HCEC 1CT (cell line): ENCODE data around the gene MPRIP.

Source experiments
- DNase-seq: peaks from one replicate; pipeline ENCODE4 v3.0.0-alpha.2; 2017

MPRIP gene

DNA sequence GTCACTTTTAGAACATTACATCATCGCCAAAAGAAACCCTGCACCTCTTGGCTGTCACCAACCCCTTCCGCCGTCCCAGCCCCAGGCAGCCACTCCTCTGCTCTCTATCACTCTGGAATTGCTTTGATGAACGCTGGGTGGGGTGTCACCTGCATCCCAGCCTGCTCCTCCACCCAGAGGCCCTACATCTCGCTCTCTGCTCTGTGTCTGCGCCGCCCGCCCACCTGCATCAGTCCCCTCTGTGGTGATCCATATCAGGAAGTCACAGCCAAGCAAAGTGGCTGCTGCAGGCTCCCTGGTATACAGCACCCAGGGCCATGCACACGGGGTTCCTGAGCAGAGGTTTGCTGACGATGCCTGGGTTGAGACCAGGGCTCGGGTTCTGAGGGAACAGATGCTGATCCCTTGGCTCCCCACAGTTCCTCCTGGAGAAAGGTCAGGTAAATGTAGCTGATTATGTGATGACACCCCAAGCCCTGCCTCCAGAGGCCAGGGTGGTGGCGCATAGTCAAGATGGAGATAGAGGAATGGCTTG lies 30.8 kb downstream of the MPRIP start:
- no peak for DNase-seq

DNA sequence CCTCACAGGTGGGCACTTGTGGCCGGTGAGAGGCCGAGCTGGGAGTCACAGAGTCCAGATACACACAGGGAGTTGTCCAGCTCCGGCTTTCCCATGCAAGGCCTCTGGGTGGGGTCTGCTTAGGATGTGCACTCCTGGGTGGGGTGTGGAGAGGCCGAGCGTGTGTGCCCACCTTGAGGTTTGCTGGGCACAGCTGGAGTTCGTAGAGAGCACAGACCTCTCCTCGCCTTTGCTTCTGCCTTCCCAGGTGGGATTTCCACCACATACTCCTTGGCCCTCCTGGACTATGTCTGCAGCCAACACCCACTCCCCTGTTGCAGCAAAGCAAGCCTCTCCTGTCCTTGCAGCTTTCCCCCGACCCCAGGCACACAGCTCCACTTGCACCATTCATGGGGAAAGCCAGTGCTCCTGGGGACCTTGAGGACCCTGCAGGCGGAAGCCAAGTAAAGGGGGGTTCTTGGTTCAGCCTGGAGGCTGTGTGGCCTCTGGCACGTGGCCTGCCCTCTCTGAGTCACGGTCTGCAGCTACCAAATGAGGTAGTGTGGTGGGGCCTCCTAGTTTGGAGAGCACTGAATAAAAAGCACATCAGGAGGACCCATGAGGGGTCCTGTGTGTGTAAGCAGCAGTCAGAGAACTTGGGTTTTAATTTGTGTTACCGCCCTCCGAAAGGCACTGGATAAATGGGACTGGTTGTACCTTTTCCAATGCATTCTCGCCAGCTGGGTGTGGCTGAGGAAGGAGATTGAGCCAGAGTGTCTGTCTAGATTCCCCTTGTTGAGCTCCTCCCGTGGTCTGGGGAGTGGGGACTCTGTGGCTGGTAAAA lies 31.5 kb downstream of the MPRIP start:
- DNase-seq, result peak; percentile 7

DNA sequence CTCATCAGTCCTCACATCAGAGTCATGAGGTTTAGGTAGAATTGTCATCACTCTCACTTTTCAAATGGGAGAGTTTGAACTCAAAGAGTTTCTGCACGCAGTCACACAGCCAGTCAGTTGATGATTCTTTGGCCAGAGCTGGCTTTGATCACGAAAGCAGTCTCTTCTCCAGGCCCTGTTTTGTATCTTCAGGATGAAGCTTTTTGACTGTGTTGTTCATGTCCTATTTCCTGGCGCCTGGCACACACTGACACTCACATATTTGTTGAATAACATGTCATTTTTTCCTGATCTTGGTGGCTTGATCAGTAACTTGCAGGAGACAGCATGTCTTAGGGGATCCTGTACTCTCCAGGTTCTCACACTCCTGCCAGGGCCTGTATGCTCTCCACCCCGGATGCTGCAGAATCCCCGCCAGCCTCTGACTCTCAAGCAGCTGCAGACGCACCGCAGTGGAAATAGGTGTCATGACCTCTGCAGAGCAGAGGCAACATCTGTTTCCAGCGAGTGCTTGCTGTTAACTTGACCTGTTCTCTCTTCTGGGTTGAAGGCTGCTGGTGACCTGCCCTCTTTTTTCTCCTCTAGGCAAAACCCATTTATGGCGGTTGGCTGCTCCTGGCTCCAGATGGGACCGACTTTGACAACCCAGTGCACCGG lies 33.0 kb downstream of the MPRIP start:
- peak; percentile 88 for DNase-seq

DNA sequence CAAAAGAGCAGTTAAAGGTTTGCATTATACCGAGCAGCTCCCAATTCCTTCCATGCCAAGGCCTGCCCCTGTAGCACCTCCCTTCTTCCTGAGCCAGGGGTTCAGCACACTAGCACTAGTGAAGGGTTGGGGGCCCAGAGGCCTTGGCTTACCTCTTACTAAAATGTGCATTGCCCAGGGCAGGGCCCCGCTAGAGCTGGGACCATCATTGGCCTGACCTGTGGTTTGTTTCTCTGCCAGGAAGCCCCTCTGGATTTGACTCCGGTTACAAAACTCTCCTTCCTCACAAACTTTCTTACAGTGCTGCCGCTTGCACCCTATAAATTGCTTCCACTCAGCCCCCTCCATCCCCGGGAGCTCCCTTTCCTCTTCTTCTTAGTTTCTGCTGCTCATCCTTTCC lies 33.8 kb downstream of the MPRIP start:
- DNase-seq, result no peak

DNA sequence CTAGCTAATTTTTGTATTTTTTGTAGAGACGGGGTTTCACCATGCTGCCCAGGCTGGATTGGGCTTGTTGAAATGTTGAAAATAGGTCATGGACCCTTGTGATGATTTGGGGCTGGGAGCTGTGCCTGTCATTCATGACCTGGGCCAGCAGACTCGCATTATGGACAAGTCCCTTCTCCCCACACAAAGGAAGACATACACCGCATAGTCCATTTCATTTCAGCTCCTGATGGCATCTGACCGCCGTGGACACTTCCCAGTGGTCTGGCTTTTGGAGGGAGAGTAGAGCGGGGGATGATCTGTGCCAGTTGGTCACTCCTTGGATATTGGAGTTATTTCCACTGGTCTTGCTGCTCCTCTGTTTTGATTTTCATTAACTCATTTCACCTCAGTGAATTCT lies 34.8 kb downstream of the MPRIP start:
- no peak for DNase-seq

DNA sequence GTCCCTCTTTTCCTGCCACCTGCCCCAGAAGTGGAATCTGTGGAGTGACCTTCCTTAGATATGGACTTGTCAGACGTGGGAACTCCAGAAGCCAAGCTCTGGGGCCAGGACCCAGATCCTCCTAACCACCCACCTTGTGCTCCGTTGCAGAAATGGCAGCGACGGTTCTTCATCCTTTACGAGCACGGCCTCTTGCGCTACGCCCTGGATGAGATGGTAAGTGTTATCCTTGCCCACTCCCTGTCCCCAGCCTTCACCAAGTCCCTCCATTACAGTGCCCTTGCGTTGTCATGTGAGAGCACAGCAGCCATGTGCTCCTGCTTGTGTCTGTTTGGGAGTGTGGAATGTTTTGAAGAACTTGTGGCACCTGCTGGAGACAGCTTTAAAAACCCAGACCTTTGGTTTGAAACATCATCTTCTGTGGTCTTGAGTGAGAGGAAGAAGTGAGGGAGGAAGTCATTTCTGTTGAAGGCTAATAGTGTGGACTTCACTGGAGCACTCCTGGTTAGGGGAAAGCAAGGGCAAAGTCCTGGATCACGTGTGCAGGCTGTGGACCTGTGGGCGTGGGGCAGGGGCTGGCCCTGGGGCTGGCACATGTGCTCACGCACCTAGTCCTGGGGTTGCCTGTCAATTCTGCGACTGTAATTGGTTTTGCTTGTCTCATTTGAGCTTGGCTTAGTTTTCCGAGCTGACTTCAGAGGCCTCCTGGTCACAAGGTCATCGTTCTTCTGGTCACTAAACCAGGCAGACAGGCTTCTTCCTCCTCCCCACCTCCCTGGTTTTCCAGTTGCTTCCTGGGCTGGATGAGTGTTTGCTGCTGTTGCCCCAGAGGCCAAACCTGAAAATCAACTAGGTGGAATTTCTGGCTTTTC lies 35.8 kb downstream of the MPRIP start:
- no peak for DNase-seq

DNA sequence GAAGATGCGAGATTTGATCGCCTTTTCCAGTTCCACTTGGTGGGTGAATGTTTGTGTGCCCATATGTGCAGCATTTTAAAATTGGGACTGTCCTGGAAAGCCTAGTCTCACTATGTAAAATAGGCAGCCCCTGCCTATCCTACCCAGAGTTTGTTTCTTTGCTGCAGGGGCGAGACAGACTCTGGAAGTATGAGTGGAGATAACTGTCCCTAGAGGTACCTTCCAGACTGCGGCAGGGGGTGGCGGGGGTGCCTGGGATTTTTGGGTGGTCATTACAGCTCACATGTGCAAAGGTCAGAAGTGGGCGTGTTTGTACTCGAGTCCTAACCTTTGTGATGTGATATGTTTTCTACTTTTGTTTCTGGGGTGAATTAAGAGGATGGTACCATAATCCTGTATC lies 36.6 kb downstream of the MPRIP start:
- no peak for DNase-seq

DNA sequence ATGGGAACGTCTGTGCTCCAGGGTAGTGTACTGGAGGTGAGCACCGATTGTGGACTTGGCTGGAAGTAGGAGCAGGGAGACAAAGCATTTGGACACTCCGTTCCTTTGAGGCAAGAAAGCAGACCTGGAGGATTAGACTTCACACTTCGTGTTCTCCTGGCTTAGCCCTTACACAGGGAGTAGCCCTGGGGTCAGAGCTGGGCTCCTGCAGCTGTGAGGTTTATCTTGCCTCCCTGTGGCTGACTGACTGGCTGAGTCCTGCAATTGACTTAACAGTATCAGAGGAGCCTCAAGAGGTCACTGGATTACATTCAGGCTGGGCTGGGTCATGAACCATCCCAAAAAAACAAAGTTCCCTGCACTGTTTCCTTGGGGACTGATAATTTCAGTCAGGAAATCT lies 37.1 kb downstream of the MPRIP start:
- no peak for DNase-seq

DNA sequence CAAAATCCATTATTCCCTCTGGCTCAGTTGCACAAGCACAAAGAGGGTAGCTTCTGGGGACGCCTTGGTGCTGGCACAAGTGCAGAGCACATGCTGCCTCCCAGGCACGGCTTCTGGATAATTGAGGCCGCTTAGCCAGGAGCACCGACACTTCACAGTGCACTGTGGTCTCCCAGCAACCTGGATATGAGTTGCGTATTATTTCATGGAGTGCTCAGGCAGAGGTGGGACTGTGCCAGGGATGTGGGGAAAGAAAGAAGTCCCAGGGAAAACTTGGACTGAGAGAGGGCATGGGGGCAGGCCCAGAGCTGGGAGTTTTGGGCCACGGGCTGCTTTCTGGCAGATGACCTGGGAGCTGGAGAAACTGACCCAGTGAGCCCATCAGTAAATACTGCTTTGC lies 37.5 kb downstream of the MPRIP start:
- DNase-seq, result no peak

DNA sequence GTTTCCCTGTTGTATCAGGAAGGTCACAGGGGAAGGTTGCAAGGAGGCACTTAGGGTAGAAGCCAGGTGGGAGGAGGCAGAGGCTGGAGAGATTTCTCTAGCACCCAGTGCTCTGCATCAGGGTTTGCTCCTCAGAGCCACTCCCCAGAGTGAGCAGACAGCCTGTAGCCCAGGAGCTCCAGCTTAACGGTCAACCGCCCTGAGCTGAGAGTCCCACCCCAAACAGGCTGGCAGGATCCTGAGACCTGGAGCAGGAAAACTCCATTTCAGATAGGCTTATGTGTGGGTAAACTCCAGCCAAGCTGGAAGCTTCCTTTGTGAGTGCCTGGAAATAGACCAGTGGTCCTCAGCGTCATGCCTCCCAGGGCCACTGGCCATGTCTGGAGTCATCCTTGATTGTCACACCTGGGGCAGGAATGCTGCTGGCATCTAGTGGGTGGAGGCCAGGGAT lies 37.9 kb downstream of the MPRIP start:
- no peak for DNase-seq

DNA sequence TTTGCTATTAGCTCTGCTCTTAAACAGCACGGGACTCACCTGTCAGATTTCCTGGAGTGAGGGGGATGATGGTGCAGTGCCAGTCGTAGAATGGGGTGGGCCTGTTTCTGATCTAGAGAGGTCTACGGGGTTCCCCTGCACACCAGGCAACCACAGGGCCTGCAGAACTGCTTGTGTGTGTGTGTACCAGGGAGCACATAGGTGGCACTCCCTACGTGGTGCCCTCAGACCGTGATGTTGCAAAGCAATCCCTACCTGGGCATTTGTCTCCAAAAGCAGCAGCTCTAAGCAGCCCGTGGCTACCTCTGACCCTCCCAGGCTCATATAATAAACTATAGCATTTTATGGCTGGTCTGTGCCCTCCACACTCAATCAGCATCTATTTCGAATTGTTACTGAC lies 38.5 kb downstream of the MPRIP start:
- DNase-seq, result no peak

DNA sequence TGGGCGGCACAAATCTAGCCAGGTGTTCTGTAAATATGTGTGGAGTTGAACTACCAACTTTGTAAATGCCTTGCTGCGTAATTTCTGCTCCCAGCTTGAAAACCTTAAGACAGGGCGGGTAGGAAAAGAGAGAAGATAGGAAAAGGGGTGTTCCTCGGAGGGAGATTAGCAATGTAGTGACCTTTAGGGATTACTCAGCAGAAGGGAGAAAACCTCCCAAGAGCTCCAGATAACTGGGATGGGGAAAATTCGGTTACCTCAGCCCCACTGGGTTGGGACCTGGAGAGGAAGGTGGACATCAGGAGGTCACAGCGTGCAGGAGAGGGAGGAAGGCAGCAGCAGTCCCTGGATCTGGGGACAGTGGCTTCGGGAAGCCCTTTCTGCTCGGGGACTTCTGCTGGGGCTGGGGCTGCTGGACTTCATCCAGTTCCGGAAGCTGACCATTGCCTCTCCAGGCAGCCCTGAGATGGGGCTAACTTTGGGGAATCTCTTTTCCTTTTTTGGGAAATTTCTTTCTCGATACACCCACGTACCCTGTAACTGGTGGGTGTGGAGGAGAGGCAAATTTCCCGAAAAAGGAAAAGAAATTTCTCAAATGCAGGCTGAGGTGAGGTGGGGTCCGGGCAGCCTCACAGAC lies 39.2 kb downstream of the MPRIP start:
- DNase-seq, result no peak

DNA sequence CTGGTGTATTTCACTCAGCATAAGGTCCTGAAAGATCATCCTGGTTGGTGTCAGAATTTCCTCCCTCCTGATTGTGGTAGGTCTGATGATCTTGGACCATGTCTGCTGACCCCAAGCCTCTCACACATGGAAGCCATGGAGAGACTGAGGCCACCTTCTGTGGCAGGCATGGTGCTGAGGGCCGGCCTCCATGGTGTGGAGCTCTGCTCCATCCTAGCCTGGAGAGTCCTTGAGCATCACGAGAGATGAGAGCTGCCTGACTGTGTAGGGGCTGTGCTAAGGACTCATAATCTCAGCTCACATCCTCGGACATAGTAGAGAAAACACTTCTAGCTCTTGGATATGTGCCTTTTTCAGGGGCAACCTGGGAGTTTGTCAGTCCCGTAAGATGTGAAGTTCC lies 40.6 kb downstream of the MPRIP start:
- no peak for DNase-seq

DNA sequence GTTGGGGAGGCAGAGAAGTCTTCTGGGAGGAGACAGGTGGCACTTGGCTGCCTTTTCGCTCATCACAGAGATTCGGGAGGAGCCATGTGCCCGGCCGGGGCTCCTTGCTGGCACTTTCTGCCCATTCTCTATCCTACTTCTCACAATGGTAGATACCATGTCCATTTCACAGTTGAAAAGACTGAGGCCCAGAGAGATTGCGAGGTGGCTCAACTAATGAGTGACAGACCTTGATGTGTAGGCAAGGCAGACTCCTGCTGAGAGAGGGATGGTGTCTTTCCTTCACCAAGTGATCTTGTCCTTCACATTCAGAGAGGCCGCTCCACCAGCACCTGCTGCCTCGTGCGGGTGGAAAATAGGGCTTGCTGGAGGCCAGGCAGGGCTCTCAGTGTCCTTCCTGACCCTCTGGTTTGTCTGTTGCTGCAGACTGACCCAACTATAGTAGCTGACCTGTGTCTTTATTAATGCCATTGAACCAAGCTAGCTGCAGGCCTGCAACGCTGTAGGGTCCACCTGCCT lies 42.1 kb downstream of the MPRIP start:
- no peak for DNase-seq

DNA sequence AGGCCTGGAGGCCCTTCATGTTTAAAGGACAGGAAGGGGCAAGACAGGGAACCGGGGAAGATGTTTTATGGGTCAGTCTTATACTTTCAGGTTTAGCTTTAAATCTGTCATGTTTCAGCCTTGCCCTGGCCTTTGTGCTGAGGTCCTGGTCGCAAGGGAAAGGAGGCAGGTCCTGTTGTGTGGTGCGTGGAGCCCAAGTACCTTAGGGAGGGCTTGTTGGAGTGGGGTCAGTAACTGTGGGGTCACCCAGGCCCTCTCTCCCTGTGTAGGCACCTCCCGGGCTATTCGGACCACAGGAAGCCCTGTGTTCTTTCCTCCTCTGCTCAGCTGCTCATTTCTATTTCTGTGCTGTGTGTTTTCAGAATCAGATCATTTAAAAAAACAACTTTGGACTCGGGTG lies 42.7 kb downstream of the MPRIP start:
- no peak for DNase-seq

DNA sequence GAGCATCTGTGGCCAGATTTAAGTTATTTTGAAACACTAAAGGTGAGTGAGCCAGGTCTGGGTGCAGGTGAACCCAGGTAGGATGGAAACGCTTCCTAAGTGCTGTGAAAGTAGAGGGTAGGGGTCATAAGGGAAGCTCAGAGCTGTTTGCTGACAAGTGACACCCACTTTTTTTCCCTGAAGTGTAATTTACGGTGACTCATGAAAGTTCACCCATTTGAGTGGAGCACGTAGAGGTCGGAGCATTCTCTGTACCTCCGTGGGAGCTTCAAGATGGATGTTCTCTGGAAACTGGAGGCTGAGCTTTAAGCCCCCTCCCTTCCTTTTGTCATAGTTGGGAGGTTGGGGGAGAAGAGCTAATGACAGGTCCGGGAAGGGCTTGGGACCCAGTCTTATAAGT lies 44.3 kb downstream of the MPRIP start:
- DNase-seq, result no peak

DNA sequence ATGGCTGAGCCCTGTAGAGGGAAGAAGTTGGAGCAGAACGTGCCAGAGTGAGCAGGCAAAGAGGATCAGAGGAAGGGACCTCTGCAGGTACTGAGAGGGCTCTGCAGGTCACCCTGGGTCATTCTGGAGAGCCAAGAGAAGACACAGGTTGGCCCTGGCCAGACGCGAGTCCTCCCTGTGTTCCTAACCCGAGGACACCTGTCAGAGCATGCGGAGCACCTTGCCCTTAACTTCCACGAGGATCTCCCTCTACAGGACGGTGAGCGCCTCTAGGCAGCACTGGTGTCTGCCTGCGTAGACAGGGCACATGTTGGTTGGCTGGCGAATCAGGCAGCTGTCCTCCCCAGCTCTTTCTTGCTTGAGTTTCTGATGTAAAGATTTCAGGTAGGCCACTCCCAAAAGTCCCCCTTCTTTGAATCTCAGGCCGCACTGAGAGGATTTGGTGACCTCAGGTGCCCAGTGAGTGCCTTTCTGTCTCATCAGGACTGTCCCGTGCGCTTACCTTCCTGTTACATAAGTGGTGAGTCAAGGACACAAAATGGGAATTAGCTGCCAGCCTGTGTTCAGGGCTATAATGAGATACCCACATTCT lies 45.3 kb downstream of the MPRIP start:
- DNase-seq, result no peak

DNA sequence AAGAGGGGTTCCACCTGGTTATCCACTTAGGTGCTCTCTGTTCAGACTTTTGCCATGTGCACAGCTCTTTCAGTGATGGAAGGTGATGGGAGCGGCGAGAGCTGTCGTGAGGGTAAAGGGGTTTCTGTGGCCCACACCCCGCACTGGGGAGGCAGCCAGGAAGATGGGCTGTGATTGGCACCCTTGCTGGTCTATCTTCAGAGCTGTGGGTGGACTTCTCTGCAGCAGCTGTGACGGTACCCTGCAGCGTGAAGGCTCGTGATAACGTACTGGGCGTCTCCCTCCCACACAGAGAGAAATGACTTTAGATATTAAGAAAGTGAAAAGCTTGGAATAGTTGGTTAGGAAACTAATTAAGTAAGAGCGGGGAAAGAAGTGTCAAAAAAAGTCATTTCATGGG lies 45.8 kb downstream of the MPRIP start:
- no peak for DNase-seq

DNA sequence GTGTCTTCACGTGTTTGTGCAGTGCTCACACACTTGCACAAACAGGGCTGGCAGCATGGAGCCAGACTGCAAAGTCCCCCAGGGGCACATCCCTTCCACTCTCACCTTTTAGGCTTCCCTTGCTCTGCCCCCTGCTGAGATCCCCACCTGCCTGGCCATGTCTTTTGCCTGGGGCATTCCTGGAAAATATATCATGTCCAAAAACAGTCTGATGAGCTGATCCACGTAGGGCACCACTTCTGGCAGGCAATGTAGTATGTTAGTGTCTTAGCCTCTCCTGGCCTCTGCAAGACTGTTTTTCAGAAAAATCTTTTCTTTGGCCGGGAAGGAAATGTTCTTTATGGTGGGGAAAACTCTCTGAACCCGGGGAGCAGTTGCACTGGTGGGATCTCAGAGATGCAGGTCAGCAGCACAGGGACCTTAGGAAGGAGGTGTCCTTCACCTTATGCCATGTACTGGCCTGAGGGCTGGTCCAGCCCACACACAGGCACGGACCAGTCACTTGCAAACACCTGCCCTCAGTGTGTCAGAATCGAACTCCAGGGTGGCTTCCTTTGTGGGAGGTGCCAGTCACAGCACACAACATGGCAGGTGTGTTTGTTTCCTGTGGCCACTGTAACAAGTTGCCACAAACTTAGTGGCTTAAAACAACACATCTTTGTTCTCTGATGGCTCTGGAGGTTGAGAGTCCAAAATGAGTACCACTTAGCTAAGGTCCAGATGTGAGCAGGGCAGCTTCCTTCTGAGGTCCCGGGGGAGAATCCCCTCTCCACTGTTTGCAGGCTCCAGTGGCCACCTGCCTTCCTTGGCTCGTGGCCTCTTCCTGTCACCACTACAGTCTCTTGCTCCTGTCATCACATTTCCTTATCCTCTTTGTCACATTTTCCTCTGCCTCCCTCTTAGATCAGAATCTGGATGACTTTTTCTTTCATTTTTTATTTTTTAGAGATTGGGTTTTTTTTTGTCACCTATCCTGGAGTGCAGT lies 46.6 kb downstream of the MPRIP start:
- DNase-seq, result no peak

DNA sequence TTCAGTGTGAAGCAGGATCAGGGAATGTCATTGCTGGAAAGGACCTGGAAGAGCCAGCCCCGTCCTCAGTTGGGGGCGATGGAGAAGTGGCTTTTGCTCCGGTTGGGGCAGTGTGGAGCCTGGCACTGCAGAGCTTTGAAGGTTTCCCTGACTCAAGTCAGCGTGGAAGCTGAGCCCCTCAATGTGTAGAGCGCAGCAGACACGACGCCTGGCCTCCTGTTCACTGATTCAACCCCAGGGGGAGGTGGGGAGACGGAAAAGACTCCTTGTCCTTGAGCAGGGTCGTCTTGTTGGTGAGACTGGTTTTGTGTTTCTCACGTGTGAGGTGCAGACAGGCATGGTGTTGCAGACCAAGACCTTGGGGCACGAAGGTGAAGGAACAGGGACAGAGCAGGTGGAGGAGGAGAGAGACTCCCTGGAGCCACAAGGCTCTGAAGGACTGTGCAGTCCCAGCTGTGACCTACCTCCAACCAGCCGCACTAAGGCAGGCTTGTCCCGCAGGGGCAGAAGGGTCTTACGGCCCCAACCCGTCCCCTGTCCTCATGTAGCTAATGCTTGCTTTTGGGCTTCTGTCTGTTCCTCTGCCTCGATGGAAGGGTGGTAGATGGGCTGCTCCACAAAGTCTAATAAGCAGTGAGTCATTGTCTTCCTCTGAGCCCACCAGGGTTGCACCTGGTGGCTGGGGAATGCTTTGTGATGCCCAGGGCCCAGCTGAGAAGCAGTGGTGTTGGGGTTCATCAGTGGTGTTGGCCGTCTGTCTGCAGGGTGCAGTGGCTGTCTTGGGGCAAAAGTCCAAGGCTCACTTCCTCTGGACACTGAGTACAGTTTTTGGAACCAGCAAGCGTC lies 47.8 kb downstream of the MPRIP start:
- no peak for DNase-seq
